Gastrocnemius medialis (tissue), 4 donors: ENCODE measurements around the gene ZNF622.

ENCODE experiments used
- CTCF ChIP-seq, 5 experiments: fragments of 450-650 bp in 3 of 5; fragments of 200-600 bp in 2 of 5; sonication (generic) in 2 of 5; IDR thresholded peaks in 4 of 5; conservative IDR thresholded peaks in 1 of 5; 1 replicate in 4 of 5; 2 replicates in 1 of 5; pipeline ENCODE4 v1.5.1; 2016 to 2019; ENCODE audit warnings: antibody characterized with exemption in 5 of 5, mild to moderate bottlenecking in 3 of 5, moderate library complexity in 3 of 5
- POLR2A ChIP-seq, 2 donors: fragments of 450-650 bp; IDR thresholded peaks; one replicate each; pipeline ENCODE4 v1.6.1; 2017; ENCODE audit warnings: antibody characterized with exemption in 2 of 2, mild to moderate bottlenecking in 2 of 2, moderate library complexity in 2 of 2

- TF ChIP-seq CTCF (IDR thresholded peaks at IDR 0.05 in 4 of 5, conservative IDR thresholded peaks at IDR 0.05 in 1 of 5) (no peak), POLR2A (IDR thresholded peaks at IDR 0.05) (no peak)
Measured at GRCh38 chr5:16430349-16431089, 35.1 kb downstream of the ZNF622 start.
